MV-4-11 (cell line): ENCODE measurements around the gene WFDC1.
A peak's percentile ranks its signal among the peaks of the same experiment; 100 is the strongest.
"Not testable (repeated sequence)": the region's sequence is repeated elsewhere in the genome, so short reads cannot be mapped to it uniquely, and the experiment has no call there.

Experiments used
- DNase-seq: peaks from one replicate; lab custom pipeline; 2025; lab: John Stamatoyannopoulos, UW

Gene WFDC1

DNA sequence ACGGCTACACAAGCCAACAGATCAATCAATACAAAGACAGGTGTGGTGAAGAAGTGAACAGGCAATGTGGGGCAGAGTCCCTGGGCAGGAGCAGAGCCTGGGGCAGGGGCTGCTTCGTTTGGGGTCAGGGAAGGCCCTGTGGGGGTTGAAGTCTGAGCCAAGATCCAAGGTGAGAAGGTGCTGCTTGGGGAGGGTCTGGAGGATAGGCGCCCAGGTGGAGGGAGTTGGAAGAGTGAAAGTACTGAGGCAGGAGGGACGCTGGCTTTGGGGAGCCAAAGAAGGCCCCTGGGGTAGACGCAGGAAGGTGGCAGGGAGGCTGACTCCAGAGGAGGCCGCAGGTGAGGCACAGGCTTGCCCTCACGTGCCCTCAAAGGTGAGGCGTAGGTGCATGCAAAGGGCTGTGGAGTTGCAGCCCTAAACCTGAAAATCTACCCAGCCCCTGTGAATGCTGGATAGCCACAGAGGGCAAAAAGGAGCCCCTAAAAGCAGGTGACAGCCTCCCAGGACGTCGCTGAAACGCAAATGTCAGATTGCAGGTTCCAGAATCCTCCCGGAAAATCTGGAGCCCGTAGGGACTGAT, 33.3 kb downstream of the WFDC1 start:
- no peak for DNase-seq

GRCh38 chr16:84329016-84329415, 34.3 kb downstream of the WFDC1 start:
- DNase-seq = no peak

DNA sequence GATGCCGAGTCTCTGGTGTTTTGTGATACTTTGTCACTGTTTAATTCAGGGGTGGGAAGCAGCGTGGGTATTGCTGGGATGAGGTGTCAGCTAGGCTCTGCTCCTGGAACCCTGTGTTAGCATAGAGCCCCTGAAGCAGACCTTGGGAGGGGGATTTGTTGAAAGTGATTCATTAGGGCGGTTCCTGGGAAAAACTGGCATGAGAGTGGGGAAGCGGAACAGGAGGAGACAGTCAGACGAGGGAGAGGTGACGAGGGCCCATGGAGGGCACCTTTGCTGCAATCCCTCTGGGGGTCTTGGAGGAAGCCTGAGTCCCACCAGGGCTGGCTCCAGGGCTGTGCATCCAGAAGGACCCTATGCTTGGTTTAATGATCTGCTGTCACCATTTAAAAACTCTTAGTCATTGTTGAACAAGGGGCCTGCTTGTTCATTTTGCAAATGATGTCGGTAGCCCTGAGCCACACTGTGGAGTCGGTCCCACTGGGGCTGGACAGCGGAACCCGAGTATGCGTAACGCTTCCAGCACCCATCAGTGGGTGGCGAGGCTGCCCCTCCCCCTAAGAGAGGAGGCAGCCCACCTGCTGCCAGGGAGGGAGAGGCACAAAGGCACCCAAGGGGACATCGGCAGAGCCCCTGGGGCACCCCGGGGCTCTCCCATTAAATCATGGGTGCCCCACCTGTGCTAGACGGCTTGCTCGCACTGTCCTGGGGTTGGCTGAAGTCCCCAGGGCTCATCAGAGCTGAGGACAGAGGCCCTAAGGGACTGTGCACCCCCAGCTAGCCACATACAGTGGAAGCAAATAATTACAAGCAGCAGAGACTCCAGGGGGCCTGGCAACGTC, 35.4 kb downstream of the WFDC1 start:
- DNase-seq = no peak

GRCh38 chr16:84330685-84331050, 36.0 kb downstream of the WFDC1 start:
- no peak for DNase-seq

DNA sequence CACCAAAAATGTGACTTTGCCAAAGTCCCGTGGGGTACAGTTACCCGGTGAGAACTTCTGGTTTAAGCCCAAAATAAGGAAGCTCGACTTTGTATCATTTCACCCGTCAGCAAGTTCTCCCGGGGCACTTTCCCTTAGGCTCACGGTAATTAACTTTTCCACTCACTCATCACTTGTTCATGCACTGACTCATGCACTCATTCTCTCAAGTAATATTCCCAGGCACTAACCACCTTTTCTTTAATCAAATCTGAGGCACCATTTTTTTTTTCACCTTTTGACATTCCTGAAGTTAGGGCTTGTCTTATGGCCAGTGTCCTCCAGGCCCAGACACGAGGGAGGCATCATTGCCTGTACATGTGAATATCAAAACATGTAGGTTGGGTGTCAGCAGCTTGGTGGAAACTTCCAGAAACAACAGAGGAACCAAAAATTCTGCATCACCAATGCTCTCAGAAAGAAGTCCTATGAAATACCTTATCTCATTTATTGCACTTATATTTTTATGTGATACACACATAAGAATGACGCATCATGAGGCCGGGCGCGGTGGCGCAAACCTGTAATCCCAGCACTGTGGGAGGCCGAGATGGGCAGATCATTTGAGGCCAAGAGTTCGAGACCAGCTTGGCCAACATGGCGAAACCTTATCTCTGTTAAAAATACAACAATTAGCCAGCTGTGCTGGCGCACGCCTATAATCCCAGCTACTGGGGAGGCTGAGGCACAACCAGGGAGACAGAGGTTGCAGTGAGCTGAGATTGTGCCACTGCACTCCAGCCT, 37.5 kb downstream of the WFDC1 start:
- no peak for DNase-seq

DNA sequence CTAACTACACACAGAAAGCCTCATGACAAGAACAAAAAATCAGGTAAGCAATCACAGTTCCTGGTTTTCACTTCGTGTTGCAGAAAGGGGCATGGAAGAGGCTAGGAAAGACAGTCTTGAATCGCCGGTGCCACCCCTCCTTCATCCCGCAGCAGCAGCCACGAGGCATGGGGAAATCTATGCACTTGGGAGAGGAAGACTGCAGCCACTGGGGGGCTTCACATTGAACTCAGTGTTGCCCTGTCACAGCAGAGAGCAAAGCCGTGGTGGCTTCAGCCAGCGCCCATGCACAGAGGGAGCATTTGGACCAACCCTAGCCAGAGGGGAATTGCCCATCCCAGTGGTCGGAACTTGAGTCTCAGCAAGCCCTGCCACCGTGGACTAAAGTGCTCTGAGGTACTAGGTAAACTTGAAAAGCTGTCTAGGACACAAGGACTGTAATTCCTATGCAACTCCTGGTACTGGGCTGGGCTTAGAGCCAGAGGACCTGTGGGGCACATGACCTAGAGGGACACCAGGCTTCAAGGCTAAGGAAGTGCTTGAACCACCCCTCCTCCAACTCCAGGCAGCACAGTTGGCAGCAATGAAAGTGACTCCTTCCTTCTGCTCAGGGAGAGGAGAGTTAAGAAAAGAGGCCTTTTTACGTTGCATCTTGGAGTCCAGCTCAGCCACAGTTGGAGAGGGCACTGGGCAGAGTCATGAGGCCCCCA, 38.5 kb downstream of the WFDC1 start:
- DNase-seq = no peak

- DNase-seq = no peak
These were observed 39.4 kb downstream of the WFDC1 start for GRCh38 chr16:84334058-84334457.

DNA sequence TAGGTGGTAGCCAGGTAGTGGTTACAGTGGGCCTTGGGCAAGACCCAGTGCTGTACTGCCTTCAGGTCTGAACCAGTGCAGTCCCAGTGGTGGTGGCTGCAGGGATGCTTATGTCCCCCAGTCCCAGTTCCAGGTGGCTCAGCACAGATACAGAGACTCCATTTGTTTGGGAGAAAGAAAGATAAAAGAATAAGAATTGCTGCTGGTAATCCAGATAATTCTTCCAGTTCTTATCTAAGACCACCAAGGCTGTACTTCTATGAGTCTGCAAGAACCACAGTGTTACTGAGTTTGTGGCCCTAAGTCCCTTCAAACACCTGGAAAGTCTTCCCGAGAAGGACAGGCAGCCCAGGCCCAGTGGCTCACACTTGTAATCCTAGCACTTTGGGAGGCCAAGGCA, 39.8 kb downstream of the WFDC1 start:
- no peak for DNase-seq

DNA sequence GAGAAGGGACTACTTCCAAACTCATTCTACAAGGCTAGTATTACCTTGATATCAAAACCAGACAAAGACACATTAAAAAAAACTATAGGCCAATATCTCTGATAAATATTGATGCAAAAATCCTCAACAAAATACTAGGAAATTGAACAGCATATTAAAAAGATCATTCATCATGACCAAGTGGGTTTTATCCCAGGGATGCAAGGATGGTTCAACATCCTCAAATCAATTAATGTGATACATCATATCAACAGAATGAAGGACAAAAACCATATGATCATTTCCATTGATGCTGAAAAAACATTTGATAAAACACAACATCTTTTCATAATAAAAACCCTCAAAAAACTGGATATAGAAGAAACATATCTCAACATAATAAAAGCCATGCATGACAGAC, 42.6 kb downstream of the WFDC1 start:
- DNase-seq = not testable (repeated sequence)

- DNase-seq = no peak
These were observed 44.6 kb downstream of the WFDC1 start for GRCh38 chr16:84339311-84339710.

DNA sequence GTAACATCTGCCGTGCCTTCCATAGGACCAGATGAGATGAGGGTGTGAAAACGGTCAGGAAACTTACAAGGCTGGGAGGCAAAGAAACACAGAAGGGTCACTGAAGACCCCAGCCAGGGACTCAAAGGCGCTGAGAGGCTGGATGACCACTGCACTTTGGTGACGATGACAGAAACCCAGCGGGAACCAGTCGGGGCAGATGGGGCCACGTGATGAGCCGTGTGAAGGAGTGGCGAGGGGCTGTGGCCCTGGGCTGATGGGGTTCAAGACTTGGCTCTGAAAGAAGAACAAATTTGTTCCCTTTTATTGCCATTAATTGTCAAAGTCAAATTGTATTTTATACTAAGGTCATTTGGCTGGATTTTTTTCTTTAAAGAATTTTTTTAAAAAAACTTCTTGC, 45.1 kb downstream of the WFDC1 start:
- no peak for DNase-seq

- peak; percentile 48 for DNase-seq
These were observed 45.8 kb downstream of the WFDC1 start for GRCh38 chr16:84340325-84341040.

- DNase-seq = no peak
These were observed 47.0 kb downstream of the WFDC1 start for GRCh38 chr16:84341528-84342295.

GRCh38 chr16:84343800-84344199, 49.1 kb downstream of the WFDC1 start:
- not testable (repeated sequence) for DNase-seq

DNA sequence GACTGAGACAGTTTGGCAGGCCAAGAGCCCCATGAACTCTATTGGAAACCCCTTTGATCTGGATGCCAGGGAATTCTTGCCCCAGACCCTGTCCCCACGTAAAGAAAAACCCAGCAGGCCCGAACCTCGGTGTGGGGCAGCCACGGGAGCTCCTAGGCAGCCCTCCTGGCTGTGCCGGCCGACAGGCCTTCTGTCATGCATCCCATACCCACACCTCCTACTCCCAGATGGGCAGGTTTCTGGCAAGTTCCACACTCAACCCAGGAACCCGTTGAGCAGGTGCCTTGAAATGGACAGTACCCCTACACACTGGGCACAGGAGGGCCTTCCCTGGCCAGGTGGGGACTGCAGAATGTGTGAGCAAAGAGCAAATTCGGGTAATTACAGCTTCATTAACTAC, 50.1 kb downstream of the WFDC1 start:
- DNase-seq = no peak

- no peak for DNase-seq
These were observed 52.5 kb downstream of the WFDC1 start for GRCh38 chr16:84347161-84347560.

DNA sequence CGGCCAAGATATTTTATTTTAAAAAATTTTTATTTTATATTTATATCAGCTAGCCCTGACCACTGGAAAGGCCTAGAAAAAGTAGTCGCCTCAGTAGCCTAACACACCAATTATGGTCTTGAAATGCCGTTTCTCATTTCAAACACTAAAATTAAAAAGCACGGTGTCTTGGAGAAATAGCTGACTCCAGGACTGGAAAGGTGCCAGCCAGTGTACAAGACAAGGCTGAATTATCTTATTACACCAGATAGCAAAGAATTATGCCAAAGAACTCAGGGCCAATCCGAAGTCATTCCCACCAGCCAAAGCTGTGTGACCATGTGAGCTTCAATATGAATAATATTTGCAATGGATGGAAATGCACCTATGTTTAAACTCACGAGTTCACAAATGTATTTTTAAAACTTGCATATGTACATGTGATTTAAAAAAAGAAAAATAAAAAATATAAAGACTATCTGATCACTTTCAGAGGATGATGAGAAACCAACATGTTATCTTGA, 53.8 kb downstream of the WFDC1 start:
- DNase-seq = no peak

- DNase-seq = no peak
These were observed 55.4 kb downstream of the WFDC1 start for GRCh38 chr16:84349862-84350684.

DNA sequence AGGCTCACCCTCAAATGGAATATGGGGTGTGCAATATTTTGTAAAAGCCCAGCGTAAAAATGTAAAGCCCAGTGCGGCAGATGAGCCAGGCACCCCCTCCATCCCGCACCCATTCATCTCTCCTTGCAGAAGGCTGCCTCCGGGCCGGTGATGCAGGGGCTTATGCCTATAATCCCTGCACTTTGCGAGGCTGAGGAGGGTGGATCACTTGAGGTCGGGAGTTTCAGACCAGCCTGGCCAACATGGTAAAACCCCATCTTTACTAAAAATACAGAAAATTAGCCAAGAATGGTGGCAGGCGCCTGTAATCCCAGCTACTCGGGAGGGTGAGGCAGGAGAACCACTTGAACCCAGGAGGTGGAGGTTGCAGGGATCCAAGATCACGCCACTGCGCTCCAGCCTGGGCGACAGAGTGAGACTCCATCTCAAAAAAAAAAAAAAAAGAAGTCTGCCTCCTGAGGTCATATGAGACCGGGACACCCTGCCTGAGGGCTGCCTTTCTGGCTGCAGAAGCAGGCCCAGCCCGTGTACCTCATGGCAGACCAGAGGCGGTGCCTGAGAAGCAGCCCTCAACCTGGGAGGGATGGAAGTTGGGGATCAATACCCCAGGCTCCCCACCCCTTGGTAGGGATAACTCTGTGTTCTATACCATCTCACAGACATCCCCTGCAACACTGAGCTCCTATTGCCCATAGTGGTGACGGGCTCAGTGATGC, 56.2 kb downstream of the WFDC1 start:
- DNase-seq = no peak
